NB4 (cell line): ENCODE data around the gene PHACTR2.

ENCODE experiments used
- MYC ChIP-seq: IDR thresholded peaks from 2 replicates; pipeline ENCODE4 v1.6.1; 2011; ENCODE audit warnings: low read depth, low read length
- POLR2A ChIP-seq: IDR thresholded peaks from 2 replicates; pipeline ENCODE4 v1.6.1; 2011; ENCODE audit warnings: mild to moderate bottlenecking; ENCODE audit not compliant: insufficient read length; ENCODE audit errors: extremely low read depth
- TF ChIP-seq, protein P1 (sequence below): IDR thresholded peaks from one replicate; pipeline ENCODE4 v1.5.1; 2012; ENCODE audit warnings: low read depth, low read length

DNA sequence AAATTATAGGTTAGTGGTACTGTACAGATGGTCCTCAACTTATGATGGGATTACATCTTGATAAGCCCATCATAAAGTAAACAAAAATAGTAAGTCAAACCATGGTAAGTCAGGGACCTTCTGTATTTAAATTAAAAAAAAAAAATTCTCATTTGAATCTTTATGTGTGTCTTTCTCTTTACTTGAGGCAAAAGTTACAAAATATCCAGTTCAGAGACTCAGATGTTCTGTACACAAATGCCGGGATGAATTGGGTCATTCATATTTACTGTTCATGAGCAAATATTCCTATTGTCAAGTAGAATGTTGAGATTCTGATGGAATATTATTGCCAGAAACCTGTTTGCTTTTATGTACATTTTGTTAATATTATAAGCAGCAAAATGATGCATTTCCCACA lies 13.4 kb downstream of the PHACTR2 start:
- TF ChIP-seq, protein P1, sequence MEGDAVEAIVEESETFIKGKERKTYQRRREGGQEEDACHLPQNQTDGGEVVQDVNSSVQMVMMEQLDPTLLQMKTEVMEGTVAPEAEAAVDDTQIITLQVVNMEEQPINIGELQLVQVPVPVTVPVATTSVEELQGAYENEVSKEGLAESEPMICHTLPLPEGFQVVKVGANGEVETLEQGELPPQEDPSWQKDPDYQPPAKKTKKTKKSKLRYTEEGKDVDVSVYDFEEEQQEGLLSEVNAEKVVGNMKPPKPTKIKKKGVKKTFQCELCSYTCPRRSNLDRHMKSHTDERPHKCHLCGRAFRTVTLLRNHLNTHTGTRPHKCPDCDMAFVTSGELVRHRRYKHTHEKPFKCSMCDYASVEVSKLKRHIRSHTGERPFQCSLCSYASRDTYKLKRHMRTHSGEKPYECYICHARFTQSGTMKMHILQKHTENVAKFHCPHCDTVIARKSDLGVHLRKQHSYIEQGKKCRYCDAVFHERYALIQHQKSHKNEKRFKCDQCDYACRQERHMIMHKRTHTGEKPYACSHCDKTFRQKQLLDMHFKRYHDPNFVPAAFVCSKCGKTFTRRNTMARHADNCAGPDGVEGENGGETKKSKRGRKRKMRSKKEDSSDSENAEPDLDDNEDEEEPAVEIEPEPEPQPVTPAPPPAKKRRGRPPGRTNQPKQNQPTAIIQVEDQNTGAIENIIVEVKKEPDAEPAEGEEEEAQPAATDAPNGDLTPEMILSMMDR = no peak
- TF ChIP-seq POLR2A (no peak), MYC (no peak)
